Endothelial cell of umbilical vein (primary cell): ENCODE data around the gene PLA2G4B. TPM values are rescaled to one million over a fixed set of nuclear protein-coding genes. Genes with fewer than 3 reads are reported as not detected.

Experiments
- BruUV-seq: library from RNA; stranded (reverse); fragments of 400-500 nt; replicated peaks from 2 replicates; lab custom pipeline; 2021; lab: Mats Ljungman, UMichigan
- CTCF ChIA-PET: fragments of 300-600, 350-600 bp; sonication (Branson Sonifier 250); formaldehyde crosslinking; loops from one replicate; lab custom pipeline; 2021; ENCODE audit warnings: antibody characterized with exemption, inconsistent platforms; lab: Charles Lee
- POLR2A ChIA-PET: fragments of 300-600, 350-600 bp; sonication (Branson Sonifier 250); formaldehyde crosslinking; loops from one replicate; lab custom pipeline; 2021; ENCODE audit warnings: antibody characterized with exemption, inconsistent platforms; lab: Charles Lee
- DNase-seq: peaks from one replicate; pipeline ENCODE4 v3.0.0-alpha.2; 2011; ENCODE audit warnings: low read depth, low spot score
- FAIRE-seq: peaks from 2 replicates; lab custom pipeline; 2011; peaks lifted over from hg19 to GRCh38; lab: Jason Lieb, UNC
- H2AFZ ChIP-seq: 2 replicates; pipeline ENCODE4 v1.6.0; 2012; ENCODE audit warnings: low read depth, low read length, control low read depth, inconsistent platforms
- H3K27ac ChIP-seq: 2 replicates; pipeline ENCODE4 v1.5.1; 2011; ENCODE audit warnings: low read depth, mild to moderate bottlenecking, control low read depth, low read length, moderate library complexity; ENCODE audit not compliant: insufficient read depth
- H3K27me3 ChIP-seq, 2 experiments: 2 replicates each; pipeline versions ENCODE4 v1.6.0 to v1.6.1; 2011; ENCODE audit warnings: low read length in 2 of 2, mixed read lengths in 1 of 2; ENCODE audit not compliant: control insufficient read depth in 2 of 2, insufficient read depth in 2 of 2
- H3K36me3 ChIP-seq, 2 experiments: 2 replicates in 1 of 2; 3 replicates in 1 of 2; pipeline ENCODE4 v1.5.1; 2011; ENCODE audit warnings: low read length in 2 of 2, mild to moderate bottlenecking in 1 of 2, moderate library complexity in 1 of 2; ENCODE audit not compliant: control insufficient read depth in 2 of 2, insufficient read depth in 2 of 2; ENCODE audit errors: extremely low read depth in 1 of 2
- H3K4me1 ChIP-seq: 3 replicates; pipeline ENCODE4 v1.5.1; 2011; ENCODE audit warnings: mild to moderate bottlenecking, low read length; ENCODE audit not compliant: control insufficient read depth, insufficient read depth; ENCODE audit errors: extremely low read depth
- H3K4me2 ChIP-seq: 2 replicates; pipeline ENCODE4 v1.6.1; 2011; ENCODE audit warnings: low read length, control low read depth, mixed read lengths; ENCODE audit not compliant: insufficient read depth
- H3K4me3 ChIP-seq, 3 experiments: fragments of 200-600 bp in 1 of 3; sonication (generic), shearing (Covaris generic) in 1 of 3; replicated peaks in 1 of 3; 2 replicates each; pipeline ENCODE4 v1.5.1; 2011 to 2016; ENCODE audit warnings: control low read depth in 3 of 3, low read length in 3 of 3, mild to moderate bottlenecking in 2 of 3, inconsistent platforms in 1 of 3, low read depth in 1 of 3, moderate library complexity in 1 of 3; ENCODE audit not compliant: insufficient read depth in 1 of 3
- H3K79me2 ChIP-seq: 2 replicates; pipeline ENCODE4 v1.6.0; 2012; ENCODE audit warnings: low read length, inconsistent platforms; ENCODE audit not compliant: control insufficient read depth, insufficient read depth
- H3K9ac ChIP-seq: replicated peaks from 2 replicates; pipeline ENCODE3; 2011; ENCODE audit warnings: low read length, control low read depth; ENCODE audit not compliant: insufficient read depth; ENCODE audit errors: extremely low read depth
- H3K9me1 ChIP-seq: replicated peaks from 3 replicates; pipeline ENCODE4 v1.6.0; 2011; ENCODE audit warnings: mild to moderate bottlenecking, low read length; ENCODE audit not compliant: control insufficient read depth, insufficient read depth; ENCODE audit errors: extremely low read depth
- H3K9me3 ChIP-seq: replicated peaks from 2 replicates; pipeline ENCODE4 v1.5.1; 2012; ENCODE audit warnings: low read length, inconsistent platforms; ENCODE audit not compliant: control insufficient read depth, insufficient read depth
- H4K20me1 ChIP-seq: replicated peaks from 2 replicates; pipeline ENCODE3; 2011; ENCODE audit warnings: mild to moderate bottlenecking, low read length; ENCODE audit not compliant: control insufficient read depth, insufficient read depth; ENCODE audit errors: extremely low read depth
- EZH2 ChIP-seq: IDR thresholded peaks from 2 replicates; pipeline ENCODE4 v1.6.1; 2012; ENCODE audit warnings: borderline replicate concordance, low read depth, mild to moderate bottlenecking, moderate library complexity, low read length, inconsistent platforms; ENCODE audit not compliant: severe bottlenecking
- FOS ChIP-seq: IDR thresholded peaks from 2 replicates; pipeline ENCODE4 v1.6.1; 2011; ENCODE audit warnings: mild to moderate bottlenecking, low read length, moderate library complexity, borderline replicate concordance; ENCODE audit not compliant: insufficient read depth
- GATA2 ChIP-seq: IDR thresholded peaks from 2 replicates; pipeline ENCODE4 v1.7.0; 2011; ENCODE audit warnings: low read depth, mild to moderate bottlenecking, moderate library complexity, mixed read lengths, low read length; ENCODE audit not compliant: insufficient read length, insufficient read depth
- JUN ChIP-seq: IDR thresholded peaks from 2 replicates; pipeline ENCODE4 v1.6.1; 2011; ENCODE audit warnings: borderline replicate concordance, low read depth; ENCODE audit not compliant: insufficient read length, insufficient read depth
- MYC ChIP-seq: IDR thresholded peaks from one replicate; pipeline ENCODE4 v1.6.1; 2011; ENCODE audit warnings: mild to moderate bottlenecking, low read depth, low read length
- POLR2A ChIP-seq: IDR thresholded peaks from 2 replicates; pipeline ENCODE4 v1.6.1; 2012; ENCODE audit warnings: low read depth, mild to moderate bottlenecking, control low read depth, low read length
- POLR2AphosphoS5 ChIP-seq: IDR thresholded peaks from 2 replicates; pipeline ENCODE4 v1.6.1; 2012; ENCODE audit warnings: low read depth, mild to moderate bottlenecking, control low read depth, low read length, moderate library complexity; ENCODE audit not compliant: insufficient read depth
- dilution Hi-C: fragments of 300-500 bp; cut with MboI; formaldehyde crosslinking; loops from one replicate; pipeline ENCODE4 v1.15.0; 2019; ENCODE audit warnings: low sequenced_read_pairs; ENCODE audit not compliant: extremely low pct_ligation_motif_present
- intact Hi-C: fragments of 100-400 bp; cut with micrococcal nuclease; formaldehyde crosslinking; loops from one replicate; pipeline ENCODE4 v1.10.0; 2022
- polyA plus RNA-seq, 4 experiments: library from polyadenylated mRNA; depleted of rRNA in 3 of 4; stranded (reverse) in 3 of 4; unstranded in 1 of 4; fragments of >200 nt; gene quantifications; 2 replicates each; pipeline versions ENCODE4 v1.2.1 to v1.2.3, GENCODE V29; 2011 to 2012; ENCODE audit warnings: missing spikeins in 1 of 4
- total RNA-seq: library from RNA; stranded (reverse); gene quantifications from 2 replicates; pipeline ENCODE4 v1.2.3, GENCODE V29; 2021
- TF ChIP-seq, protein P1 (sequence below): IDR thresholded peaks from 2 replicates; pipeline ENCODE4 v1.6.1; 2011; ENCODE audit not compliant: insufficient read depth, insufficient read length
- TF ChIP-seq, protein P2 (sequence below), 2 donors: IDR thresholded peaks; 1 replicate in 1 of 2; 2 replicates in 1 of 2; pipeline ENCODE4 v1.5.1; 2011; ENCODE audit warnings: low read length in 2 of 2, mild to moderate bottlenecking in 2 of 2, moderate library complexity in 2 of 2, control low read depth in 1 of 2, inconsistent platforms in 1 of 2, low read depth in 1 of 2; ENCODE audit not compliant: insufficient read depth in 1 of 2; ENCODE audit errors: extremely low read depth in 1 of 2

Gene PLA2G4B
- total and polyA plus RNA-seq, 2 donors (not counting 3 experiments of a cell fraction or from before 2014, with no cell fraction given), result 4.0 to 7.9 TPM

DNA sequence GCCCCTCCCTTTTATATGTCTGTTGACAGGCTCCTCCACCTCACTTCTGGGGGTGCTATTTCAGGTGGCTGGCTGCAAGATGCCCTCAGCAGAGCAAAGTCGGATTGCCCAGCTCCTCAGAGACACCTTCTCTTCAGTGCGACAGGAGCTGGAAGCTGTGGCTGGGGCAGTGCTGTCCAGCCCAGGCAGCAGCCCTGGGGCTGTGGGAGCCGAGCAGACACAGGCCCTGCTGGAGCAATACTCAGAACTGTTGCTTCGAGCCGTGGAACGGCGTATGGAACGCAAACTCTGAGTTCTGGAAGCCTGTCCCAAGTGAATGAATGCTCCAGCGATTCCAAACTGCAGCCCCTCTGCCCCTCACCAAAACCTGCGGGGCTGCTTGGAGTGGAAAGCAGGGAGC, 13.5 kb upstream of the PLA2G4B start:
- Histone ChIP-seq H3K9ac (no peak overlapping the region), H3K9me3 (no peaks in the 10 kb centered on the region), H2AFZ (no peak overlapping the region), H4K20me1 (no peaks in the 10 kb centered on the region), H3K9me1 (no peaks in the 10 kb centered on the region), H3K27ac (no peak overlapping the region), H3K36me3 (peaks cover 0 to 28% of the 10 kb centered on the region in 2 experiments), H3K4me2 (no peak overlapping the region), H3K4me1 (peaks cover 10% of the 10 kb centered on the region), H3K79me2 (no peaks in the 10 kb centered on the region), H3K4me3 (no peak overlapping the region), H3K27me3 (no peaks in the 10 kb centered on the region)
- intact Hi-C loops, result loop anchor here (5.0 kb wide), 1 partner anchor 67 kb away; the partner anchor contains the start of gene SPTBN5
- POLR2A ChIA-PET, result no interaction called here
- no TSS peak for BruUV-seq
- DNase-seq (no peak), FAIRE-seq (no peak)
- TF ChIP-seq POLR2AphosphoS5, result no peak
- TF ChIP-seq, protein P1, sequence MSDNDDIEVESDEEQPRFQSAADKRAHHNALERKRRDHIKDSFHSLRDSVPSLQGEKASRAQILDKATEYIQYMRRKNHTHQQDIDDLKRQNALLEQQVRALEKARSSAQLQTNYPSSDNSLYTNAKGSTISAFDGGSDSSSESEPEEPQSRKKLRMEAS, result no peak
- TF ChIP-seq EZH2, result no peak
- no peak for TF ChIP-seq FOS
- no peak for TF ChIP-seq GATA2
- TF ChIP-seq POLR2A, result no peak
- TF ChIP-seq, protein P2, sequence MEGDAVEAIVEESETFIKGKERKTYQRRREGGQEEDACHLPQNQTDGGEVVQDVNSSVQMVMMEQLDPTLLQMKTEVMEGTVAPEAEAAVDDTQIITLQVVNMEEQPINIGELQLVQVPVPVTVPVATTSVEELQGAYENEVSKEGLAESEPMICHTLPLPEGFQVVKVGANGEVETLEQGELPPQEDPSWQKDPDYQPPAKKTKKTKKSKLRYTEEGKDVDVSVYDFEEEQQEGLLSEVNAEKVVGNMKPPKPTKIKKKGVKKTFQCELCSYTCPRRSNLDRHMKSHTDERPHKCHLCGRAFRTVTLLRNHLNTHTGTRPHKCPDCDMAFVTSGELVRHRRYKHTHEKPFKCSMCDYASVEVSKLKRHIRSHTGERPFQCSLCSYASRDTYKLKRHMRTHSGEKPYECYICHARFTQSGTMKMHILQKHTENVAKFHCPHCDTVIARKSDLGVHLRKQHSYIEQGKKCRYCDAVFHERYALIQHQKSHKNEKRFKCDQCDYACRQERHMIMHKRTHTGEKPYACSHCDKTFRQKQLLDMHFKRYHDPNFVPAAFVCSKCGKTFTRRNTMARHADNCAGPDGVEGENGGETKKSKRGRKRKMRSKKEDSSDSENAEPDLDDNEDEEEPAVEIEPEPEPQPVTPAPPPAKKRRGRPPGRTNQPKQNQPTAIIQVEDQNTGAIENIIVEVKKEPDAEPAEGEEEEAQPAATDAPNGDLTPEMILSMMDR (IDR thresholded peaks at IDR 0.05; ENCODE audit: extremely low read depth in 1 of 2, insufficient read depth in 1 of 2, low read depth in 1 of 2, low read length in 2 of 2), result no peak
- TF ChIP-seq MYC, result no peak
- TF ChIP-seq JUN, result no peak
- CTCF ChIA-PET, result interaction anchor here (1.4 to 1.6 kb wide), 2 partner anchors 15 to 52 kb away, joined by 5 to 7 read pairs; no protein-coding TSS in a partner anchor
- dilution Hi-C loops, result no loop called here
